CD4-positive, alpha-beta T cell treated with Interleukin-4 for 1 hour (primary cell): ENCODE measurements around the gene SMCO4.

Experiments used
- DNase-seq, 2 donors: peaks; one replicate each; pipeline ENCODE4 v3.0.0-alpha.2; 2020 to 2022

The SMCO4 gene

DNA sequence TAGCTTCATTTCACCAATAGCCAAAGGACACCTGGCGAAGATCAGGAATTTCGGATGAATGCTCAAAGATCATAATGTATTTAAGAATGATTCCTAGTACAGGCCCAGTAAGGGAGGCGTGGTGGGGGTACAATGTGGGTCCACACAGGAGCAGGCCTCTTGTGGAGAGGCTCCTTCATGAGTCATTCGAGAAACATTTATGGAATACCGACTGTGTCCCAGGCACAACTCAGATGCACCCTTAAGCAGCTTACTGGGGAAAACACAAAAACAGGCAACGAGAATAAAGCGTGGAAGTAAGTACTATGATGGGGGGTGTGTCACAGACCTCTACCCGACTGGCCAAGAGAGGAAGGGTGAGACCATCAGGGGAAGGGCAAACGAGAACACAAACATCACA, 44.5 kb downstream of the SMCO4 start:
- no peak for DNase-seq

DNA sequence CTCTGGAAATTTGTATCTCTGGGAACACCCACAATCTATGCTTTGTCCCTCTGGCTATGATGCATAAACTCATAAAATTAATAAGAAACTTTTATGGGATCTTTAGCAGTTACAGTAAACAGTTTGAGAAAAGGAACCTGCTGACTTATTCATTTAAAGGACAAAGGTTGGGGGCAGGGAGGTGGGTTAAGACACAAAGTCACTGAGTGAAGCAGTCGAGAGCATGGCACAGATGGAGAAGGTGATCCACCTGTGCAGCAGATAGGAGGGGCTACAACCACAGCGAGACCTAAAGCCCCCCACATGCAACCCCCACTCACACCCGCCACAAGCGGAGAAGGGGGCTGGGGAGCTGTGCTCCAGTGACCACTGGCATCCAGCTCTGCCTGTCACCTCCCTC, 45.0 kb downstream of the SMCO4 start:
- DNase-seq: no peak

DNA sequence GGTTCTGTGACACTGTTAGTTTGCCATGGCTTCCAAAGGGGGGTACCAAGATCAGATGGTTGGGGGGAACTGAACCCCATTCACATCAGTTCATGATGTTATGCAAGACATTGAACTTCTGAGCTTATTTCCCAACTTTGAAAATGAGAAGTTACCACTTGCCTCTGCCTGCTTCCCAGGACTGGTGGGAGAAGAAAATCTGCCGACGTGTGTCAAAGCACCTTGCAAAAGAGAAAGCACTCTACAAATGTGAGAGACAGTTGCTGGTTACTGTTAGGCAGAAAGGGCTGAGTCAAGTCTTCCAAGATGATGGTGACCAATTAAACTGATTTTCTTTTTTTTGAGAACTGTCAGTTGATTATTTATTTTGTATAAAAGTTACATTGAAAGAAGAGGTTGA, 45.6 kb downstream of the SMCO4 start:
- no peak for DNase-seq

DNA sequence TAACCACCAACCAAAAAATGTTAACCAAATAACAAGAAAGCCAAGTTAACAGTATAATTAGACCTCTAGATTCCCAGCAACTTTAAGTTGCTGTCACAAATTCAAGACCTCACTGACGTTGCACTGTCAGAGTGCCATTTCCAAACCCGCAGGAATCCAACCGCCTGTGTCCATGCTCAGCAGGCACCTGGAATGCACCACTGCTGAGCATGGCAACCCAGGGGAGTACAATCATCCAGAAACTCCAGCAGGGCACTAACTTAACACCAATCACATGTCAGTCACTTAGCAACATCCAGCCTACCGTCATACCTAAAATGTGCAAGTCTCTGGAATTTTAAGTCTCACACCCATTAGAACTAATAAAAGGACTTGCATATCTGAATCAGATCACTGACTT, 48.8 kb downstream of the SMCO4 start:
- no peak for DNase-seq

DNA sequence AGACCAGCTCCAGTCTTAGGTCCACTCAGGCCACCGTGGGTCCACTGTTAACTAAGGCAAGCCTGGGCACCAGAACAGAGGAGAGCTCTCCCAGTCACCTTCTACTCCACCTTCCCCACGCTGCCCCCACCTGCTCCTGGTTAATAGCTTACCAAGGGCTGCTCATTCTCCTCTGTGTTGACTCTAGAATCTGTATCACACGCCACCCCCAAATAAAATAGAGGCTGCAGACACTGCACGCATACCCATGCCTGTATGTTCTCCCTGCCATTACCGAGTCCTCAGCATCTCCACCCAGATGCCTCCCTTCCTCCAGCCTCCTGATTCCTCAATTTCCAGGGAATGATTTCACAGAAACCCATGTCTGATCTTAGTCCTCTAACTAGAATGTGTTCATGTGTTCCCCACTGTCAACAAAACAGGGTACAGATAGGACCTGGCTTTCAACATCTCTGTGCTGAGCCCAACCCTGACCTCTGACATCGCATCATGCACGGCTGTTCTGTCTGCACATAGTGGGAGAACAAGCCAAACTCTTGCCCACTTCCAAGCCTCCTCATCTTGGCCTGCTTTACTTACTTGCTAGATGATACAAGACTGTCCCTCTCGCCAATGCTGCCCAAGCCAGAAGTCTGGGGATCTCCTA, 49.8 kb downstream of the SMCO4 start:
- DNase-seq: no peak

DNA sequence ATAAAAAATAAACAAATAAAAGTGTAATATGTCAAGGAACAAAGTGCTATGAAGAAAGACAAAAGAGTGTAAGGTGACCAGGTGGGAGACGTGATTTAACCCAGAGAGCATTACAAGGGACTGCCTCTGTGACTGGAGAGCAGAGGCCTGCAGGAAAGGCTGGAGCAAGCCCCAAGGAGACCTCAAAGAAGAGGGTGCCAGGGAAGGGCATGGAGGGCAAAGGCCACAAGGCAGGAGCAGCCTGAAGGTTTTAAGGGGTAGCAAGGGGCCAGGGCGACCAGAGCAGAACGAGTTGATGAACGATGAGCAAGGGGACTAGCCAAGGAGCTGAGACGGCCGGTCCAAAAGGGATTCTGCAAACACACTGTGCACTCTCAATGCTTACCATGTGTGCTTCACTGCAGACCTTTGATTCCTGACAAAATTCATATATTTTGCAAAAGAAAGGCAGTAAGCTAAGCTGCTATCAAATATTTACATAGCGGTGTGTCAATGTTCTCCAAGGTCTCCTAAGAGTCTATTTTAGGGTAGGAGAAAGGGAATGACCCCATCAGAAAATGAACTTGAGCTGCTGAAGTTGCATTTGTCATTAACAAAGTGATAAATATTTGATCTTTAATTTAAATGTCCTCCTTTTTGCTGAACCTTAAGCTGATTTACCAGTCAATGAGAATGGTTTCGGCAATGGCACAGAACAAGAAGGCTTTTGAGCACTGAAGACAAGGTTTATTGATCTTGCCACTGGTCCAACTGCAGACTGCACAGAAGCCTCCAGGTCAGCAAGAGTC, 50.5 kb downstream of the SMCO4 start:
- no peak for DNase-seq

DNA sequence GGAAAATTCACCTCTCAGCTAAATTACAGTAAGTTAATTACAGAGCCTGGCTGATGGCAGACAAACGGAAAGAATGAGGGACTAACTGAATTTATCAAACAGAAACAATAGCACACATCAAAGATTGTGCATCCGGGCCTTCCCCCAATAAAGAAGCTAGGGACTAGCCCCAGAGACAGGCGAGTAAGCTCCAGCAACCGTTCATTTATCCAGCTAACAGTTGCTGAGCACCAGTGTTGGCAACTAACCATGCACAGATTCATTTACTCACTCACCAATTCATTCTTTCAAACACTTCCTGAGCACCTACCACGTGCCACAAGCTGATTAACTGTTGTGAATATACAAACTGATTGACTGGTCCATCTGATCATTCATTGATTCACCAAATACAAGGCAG, 51.2 kb downstream of the SMCO4 start:
- DNase-seq: no peak

DNA sequence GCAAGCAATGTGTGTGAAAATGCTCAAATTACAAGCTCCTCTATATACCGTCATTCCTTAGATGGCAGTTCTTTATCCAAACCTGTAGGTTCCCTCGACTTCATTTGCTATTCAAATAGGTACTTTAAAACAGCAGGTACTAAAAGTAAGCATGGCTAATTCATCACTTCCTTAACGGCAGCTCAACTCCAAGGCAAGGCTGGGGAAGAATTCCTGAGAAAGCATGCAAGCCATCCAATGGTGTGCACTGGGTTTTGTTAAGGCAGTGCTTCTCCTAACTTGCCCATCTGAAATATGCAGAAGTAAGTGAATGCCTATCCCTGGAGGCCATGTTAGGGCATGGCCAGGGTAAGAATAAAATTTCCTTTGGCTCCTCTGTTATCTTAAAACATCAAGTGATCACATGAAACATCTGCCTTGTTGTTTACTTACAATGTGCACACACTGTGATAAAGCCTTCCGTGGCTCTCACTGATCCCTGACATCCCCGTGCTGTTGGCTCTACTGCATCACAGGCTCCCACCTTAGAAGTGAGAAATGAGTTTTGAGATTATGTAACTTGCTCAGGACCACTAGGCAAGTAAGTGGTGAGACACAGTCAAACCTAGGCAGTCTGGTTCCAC, 52.1 kb downstream of the SMCO4 start:
- no peak for DNase-seq

DNA sequence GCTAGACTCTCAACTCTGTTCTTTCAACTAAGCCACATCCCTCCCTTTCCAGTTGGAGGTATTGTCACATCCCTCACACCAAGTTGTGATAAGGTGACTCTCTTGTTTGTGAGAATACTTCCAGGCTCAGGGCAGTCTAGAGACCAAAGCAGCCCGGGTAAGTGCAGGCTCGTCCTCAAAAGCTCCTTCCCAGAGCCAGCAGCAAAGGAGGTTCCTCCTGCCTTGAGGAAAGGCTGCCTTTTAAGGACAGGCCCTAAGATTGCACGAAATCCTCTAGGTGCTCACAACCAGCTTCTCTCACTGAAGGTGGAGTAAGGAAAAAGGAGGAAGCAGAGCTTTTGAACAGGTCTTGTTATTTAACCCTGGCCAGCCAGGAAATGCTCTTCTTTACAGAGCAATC, 53.4 kb downstream of the SMCO4 start:
- no peak for DNase-seq

DNA sequence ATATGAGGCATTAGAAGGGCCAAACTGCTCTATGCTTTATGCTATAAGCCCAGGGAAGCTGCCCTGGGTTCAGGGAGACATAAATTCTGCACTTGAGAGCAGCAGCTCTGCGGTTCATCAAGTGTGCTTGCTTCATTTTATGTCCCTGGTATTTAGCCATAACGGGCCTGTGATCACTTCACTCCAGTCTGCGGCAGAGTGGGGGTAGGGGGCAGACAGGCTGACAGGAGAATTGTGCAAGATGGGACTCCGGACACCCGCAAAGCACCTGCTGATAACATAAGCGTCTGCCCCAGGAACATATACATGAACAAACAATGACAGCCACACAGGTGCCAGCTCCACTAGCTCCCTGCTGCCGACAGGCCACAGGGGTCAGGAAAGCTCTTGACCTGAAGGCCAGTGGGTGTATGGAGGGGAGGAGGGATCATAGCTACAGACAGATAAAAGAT, 56.1 kb downstream of the SMCO4 start:
- DNase-seq: no peak

DNA sequence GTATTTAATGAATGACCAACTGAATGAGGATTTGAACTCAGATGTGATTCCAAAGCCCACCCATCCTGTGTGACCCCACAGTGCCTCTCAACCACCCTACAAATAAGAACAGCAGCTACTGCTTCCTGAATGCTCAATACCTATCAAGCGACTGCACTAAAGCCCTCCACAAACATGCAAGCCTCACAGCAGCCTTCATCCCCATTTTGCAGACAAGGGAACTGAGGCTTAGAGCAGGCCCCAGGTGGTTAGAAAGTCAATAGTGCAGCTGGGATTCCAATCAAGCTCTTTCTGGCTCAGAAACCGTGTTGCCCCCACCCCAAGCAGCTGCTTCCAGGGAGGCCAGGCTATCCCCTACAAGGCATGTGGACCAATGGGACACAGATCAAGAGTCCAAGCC, 57.2 kb downstream of the SMCO4 start:
- DNase-seq: no peak

DNA sequence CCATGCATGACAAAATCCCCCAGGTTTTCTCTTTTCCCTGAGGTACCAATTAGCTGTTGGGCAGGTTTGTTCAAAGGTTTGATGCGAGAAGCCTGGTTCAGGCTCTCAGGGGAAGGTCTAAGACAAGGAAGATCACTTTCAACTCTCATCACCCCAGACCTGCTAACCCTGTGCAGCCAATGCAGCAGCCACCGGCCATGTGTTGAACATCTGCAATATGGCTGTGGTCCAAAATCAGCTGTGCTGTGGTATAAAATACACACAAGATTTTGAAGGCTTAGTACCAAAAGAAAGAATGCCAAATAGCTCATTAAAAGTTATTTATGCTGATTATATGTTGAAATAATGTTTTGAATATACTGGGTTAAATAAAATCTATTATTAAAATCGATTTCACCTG, 58.5 kb downstream of the SMCO4 start:
- no peak for DNase-seq

DNA sequence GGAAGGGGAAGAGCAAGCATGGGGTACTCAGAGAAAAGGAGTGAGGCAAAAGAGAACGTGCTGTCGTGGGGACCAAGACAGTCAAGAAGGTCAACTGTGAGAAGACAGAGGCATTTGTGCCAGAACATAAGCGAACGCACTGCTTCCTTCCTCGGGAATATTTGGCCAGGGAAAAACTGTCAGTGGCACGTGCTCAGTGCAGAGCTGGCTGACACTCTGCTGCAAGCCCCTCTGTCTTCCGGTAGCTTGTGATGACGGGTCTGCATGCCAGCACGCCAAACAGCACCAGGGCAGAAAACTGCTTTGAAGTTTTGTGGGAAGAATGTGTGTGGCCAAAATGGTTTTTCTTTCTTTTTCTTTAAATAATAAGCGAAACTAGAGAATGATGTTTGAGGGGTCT, 60.6 kb downstream of the SMCO4 start:
- DNase-seq: no peak

DNA sequence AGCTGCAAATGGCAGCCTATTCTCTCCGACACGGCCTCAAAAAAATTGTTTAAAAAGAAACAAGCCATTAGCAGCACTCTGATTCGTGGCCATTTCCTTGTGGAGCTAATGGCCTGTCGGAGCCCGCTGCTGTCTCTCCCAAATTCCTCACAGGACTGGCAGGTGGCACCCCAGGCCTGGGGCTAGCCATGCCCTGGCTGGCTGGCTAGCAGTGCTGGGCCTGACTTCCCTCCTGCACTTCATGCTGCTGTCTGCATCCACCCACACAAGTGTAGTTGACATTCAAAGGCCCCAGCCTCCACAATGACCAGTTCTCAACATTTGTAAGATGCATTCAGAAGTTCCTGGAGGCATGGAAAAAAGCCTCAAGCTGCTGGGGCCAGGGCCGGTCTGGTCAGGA, 61.5 kb downstream of the SMCO4 start:
- DNase-seq: no peak

DNA sequence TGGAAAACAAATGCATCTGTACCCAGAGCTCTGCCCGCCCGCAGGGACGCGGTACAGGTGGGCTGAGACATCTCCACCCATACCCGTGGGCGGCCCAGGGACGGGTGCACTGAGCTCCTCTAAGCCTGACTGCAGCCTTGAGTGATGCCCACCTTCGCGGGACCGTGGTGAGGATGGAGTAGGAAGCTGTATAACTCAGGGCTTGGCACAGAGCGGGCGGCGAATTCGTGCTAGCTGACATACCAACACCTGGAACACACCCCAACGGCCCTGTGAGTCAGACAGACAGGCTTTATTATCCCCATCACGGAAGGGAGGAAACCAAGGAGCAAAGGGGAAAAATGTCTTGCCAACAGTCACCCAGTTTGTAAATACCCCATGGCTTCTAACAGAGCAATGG, 61.9 kb downstream of the SMCO4 start:
- DNase-seq: no peak

DNA sequence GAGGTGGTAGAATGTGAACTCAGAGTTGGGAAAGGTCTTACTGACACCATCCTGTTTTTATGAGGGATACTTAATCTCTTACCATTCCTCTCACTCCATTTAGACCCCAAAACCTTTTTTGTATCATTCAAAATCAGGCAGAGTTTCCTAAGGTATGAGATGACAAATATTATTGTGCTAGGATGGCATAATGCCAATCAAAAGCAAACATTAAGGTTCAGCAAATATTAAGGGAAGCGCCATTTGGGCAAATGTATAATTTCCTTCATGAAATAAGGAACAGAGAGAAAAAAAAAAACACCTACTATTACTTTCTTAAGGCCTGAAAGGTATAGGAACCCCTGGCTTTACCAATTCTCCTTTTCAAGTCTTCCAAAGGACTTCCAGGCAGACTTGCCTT, 62.4 kb downstream of the SMCO4 start:
- no peak for DNase-seq

DNA sequence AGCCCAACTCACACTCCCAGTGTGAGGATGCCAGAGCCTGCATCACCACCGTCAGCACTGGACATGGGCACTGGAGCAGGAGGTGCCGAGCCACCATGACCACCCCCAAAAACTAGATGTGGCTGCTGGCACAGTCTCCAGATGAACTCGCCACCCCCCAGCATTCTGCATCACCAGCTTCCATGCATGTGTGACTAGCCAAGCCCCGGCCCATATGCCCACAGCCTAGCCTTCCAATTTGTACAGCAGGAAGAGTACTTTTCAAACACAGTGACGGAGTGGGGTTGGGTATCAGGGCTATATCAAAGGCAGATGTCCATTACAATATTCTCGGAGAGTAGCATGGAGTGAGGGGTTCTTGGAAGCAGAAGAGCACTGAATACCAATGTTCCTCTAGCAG, 62.9 kb downstream of the SMCO4 start:
- DNase-seq: no peak

DNA sequence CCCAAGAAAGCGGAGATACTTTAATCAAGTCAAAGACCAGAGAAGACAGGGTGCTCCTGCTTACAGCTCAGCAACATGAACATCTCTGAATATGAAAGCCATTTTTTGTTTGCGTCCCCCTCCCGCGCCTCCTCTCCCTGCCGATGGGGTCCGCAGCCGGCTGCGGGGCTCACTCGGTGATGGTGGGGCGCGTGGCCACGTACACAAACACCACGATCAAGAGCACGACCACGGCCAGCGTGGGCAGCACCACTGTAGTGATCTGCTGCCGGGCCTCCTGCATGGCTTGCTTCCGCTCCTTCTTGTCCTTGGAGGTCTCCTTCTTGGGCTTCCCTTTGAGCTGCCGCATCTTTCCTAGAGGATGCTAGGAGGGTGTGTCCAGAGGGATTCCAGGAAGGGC, 64.3 kb downstream of the SMCO4 start:
- no peak for DNase-seq

DNA sequence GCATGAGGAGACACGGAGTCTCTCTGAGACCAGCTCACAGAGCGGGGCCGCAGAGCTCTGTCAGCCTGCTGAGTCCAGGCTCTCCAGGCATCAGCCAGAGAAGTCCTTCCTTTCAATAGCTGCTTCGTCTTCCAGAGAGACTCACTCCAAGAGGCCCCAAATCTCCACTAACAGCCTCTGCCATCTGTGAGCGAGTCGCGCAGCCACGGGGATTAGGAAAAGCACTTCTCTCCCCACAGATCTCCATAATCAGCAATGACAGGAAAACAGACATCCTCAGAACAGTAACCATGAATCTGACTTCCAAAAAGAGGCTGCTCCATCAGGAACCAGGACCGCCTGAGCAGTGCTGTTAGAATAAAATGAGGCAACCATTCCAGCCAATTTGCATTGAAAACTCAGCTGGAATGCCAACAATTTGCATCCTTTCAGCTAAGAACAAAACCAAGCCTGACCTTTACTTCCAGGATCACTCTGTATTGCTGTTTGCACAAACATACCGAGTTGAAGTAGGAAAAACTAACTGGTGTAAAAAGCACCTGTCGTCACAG, 65.4 kb downstream of the SMCO4 start:
- DNase-seq: no peak

DNA sequence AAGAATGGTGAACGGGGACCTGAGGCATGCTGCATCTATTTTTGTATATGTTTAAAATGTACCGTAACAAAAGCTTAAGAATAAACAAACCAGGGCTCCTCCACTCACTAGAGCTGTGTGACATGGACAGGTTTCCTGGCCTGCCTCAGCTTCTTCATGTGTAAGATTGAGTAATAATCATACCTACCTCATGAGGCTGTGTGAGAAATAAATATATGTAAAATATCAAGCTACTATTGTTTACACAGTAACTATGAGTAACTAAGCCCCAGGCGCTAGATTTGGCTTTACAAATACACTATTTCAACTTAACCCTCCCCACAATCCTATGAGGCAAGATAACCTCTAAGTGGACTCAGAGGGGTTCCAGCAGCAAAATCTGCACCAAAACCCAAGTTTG, 66.4 kb downstream of the SMCO4 start:
- no peak for DNase-seq

DNA sequence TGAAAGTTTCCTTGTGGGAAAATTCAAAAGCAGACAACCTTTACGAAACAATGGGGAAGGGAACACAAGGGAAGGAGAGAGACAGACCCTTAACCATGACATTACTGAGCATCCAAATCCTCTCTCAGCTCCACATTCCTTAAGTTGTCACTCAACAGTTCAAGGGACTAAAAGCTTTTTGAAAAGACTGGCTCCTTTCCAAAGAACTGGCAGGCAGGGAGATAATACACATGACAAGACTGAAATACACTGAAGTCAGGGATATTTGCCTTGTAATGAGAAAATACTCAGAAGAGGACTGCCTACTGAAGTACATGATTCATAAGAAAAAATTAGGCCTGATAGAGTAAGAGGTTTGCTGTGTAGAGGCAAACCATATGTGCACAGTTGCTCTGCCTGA, 69.1 kb downstream of the SMCO4 start:
- DNase-seq: no peak

DNA sequence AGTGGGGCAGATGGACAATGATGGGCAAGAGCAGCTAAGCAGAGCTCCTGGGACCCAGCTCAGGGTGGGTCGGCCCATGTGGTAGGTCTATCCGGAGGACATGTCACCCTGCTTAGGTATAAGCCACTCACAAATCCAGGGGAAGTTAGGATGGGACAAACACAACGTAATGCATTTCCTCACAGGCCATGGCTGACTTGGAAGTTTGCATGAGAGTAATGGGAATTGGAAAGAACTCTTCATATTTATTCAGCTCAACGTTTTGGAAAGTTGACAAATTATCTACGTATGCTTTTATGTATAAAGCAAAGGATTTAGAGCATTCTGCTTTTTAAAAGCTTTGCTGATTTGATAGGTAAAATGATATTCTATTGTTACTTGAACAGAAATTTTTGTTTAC, 74.9 kb downstream of the SMCO4 start:
- DNase-seq: no peak

DNA sequence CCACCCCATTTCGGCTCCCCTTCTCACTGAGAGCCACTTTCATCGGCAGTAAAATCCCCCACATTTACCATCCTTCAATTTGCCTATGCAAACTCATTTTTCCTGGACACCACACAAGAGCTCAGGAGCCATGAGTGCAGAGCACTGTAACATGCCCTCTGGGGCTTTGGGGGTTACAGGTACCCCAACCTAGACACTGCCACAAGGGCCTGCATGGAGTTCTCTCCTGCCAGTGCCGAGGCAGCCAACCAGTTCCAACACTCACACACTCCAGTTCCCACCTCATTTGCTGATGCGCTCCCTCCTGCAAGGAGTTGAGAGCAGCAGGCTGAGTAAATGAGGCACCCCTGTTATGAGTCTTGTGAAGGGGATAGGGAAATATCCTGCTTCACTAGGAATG, 76.1 kb downstream of the SMCO4 start:
- no peak for DNase-seq

DNA sequence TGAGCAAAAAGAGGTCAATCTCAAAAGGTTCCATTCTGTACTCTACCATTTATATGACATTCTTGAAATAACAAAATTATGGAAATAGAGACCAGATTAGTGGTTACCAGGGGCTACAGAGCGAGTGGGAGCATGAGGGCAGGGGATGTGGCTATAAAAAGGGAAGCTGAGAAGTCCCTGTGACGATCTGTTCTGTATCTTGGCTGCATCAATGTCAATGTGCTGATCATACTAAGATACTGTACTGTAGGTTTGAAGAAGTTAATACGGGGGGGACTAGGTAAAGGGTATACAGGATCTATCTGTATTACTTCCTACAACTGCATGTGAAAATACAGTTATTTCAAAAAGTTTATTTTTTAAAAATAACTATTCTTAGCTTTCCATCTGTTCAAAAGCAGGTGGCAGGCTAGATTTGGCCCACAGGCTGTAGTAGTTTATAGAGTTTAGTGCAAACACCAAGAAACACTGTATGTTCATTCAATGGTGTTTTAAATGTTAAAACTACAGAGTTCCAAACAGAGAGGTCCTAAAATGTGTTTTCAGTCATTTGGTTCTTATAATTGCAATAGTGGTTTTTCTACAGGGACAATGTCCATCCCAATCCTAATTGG, 78.2 kb downstream of the SMCO4 start:
- DNase-seq: no peak
